ENCODE results near the gene TSEN34. TPM values are rescaled to one million over a fixed set of nuclear protein-coding genes. Genes with fewer than 3 reads are reported as not detected.
"Not testable (repeated sequence)": the region's sequence is repeated elsewhere in the genome, so short reads cannot be mapped to it uniquely, and the experiment has no call there.

Gene TSEN34
- total RNA-seq, 1 experiment from 2014 or later, result 194 TPM

GRCh38 chr19:54168174-54168917 is 22.8 kb upstream of the TSEN34 start:
- ChIA-PET CTCF (interaction anchor here (0.5 to 1.3 kb wide), 6 partner anchors 9 to 360 kb away, joined by 3 to 8 read pairs (median 4); partner anchors contain the start of gene MBOAT7), POLR2A (interaction anchor here (1.0 kb wide), 1 partner anchor 28 kb away, joined by 3 read pairs; no protein-coding TSS in a partner anchor)
- H3K36me3 ChIP-seq (ENCODE audit: control insufficient read depth, insufficient read depth, low read length), result no peaks in the 10 kb centered on the region
- DNase-seq (ENCODE audit: low read depth, low spot score), result peak; percentile 65
- H3K27ac ChIP-seq (ENCODE audit: low read length), result no peak overlapping the region
- no peaks in the 10 kb centered on the region for H3K9me3 ChIP-seq (ENCODE audit: control insufficient read depth, insufficient read depth, low read depth, low read length)
- TF ChIP-seq CTCF (IDR thresholded peaks at IDR 0.05) (peak; percentile 93), POLR2AphosphoS5 (IDR thresholded peaks at IDR 0.05; ENCODE audit: low read depth, low read length) (no peak)
- no TSS peak for BruUV-seq (replicated peaks)
- intact Hi-C loops (cut with micrococcal nuclease; ENCODE audit: unreplicated experiment), result no loop called here
- peak; percentile 85 for ATAC-seq
- no peaks in the 10 kb centered on the region for H3K27me3 ChIP-seq (ENCODE audit: control insufficient read depth, insufficient read depth, low read length)
- in situ Hi-C loops (cut with HindIII; ENCODE audit: low pct_unique_long_range_greater_than_20kb, low sequenced_read_pairs), result no loop called here
- peaks cover 8% of the 10 kb centered on the region for H3K4me1 ChIP-seq (ENCODE audit: control insufficient read depth, insufficient read depth, low read length)
- no peak overlapping the region for H3K4me3 ChIP-seq (ENCODE audit: low read depth in 2 of 2, low read length in 2 of 2)

- H3K27me3 ChIP-seq (ENCODE audit: control insufficient read depth, insufficient read depth, low read length), result no peaks in the 10 kb centered on the region
- H3K36me3 ChIP-seq (ENCODE audit: control insufficient read depth, insufficient read depth, low read length), result no peaks in the 10 kb centered on the region
- no peak overlapping the region for H3K4me3 ChIP-seq (ENCODE audit: low read depth in 2 of 2, low read length in 2 of 2)
- POLR2A ChIA-PET, result interaction anchor here (1.0 kb wide), 1 partner anchor 27 kb away, joined by 3 read pairs; no protein-coding TSS in a partner anchor
- no TSS peak for BruUV-seq (replicated peaks)
- no peak overlapping the region for H3K27ac ChIP-seq (ENCODE audit: low read length)
- intact Hi-C loops (cut with micrococcal nuclease; ENCODE audit: unreplicated experiment) (no loop called here), in situ Hi-C loops (cut with HindIII; ENCODE audit: low pct_unique_long_range_greater_than_20kb, low sequenced_read_pairs) (no loop called here)
- peaks cover 9% of the 10 kb centered on the region for H3K4me1 ChIP-seq (ENCODE audit: control insufficient read depth, insufficient read depth, low read length)
- no peak for ATAC-seq
- no peaks in the 10 kb centered on the region for H3K9me3 ChIP-seq (ENCODE audit: control insufficient read depth, insufficient read depth, low read depth, low read length)
- CTCF ChIA-PET, result interaction anchor here (0.6 to 1.3 kb wide), 3 partner anchors 20 to 253 kb away, joined by 3 to 8 read pairs (median 4); partner anchors contain the start of gene MBOAT7
- TF ChIP-seq SIN3A (IDR thresholded peaks at IDR 0.05; ENCODE audit: borderline replicate concordance, insufficient read depth, low read depth, low read length), result no peak
- no peak for TF ChIP-seq TCF7L2 (IDR thresholded peaks at IDR 0.05; ENCODE audit: low read depth, low read length)
- no peak for TF ChIP-seq REST (IDR thresholded peaks at IDR 0.05; ENCODE audit: insufficient read depth in 1 of 2, low read depth in 2 of 2, low read length in 1 of 2)
- no peak for TF ChIP-seq POLR2AphosphoS5 (IDR thresholded peaks at IDR 0.05; ENCODE audit: low read depth, low read length)
- no peak for TF ChIP-seq CTCF (IDR thresholded peaks at IDR 0.05)
- DNase-seq (ENCODE audit: low read depth, low spot score), result no peak
Measured at GRCh38 chr19:54169149-54169740, 21.9 kb upstream of the TSEN34 start.

- H3K4me1 ChIP-seq (ENCODE audit: control insufficient read depth, insufficient read depth, low read length); CTCF ChIA-PET; POLR2A ChIA-PET; intact Hi-C loops (cut with micrococcal nuclease; ENCODE audit: unreplicated experiment); BruUV-seq (replicated peaks); H3K27ac ChIP-seq (ENCODE audit: low read length); in situ Hi-C loops (cut with HindIII; ENCODE audit: low pct_unique_long_range_greater_than_20kb, low sequenced_read_pairs); H3K27me3 ChIP-seq (ENCODE audit: control insufficient read depth, insufficient read depth, low read length); H3K9me3 ChIP-seq (ENCODE audit: control insufficient read depth, insufficient read depth, low read depth, low read length); H3K36me3 ChIP-seq (ENCODE audit: control insufficient read depth, insufficient read depth, low read length); ATAC-seq; DNase-seq (ENCODE audit: low read depth, low spot score); H3K4me3 ChIP-seq (ENCODE audit: low read depth in 2 of 2, low read length in 2 of 2): not testable (repeated sequence)
Measured at GRCh38 chr19:54171736-54172431, 19.2 kb upstream of the TSEN34 start.
